SK-N-SH treated with all-trans-retinoic acid at 6 μM for 48 hours (cell line): Measurements from ENCODE around the gene ETNPPL.

Source experiments
- ATAC-seq: fragments of 200-7000 bp; cut with Tn5 transposase; 3 replicates; pipeline ENCODE4 v1.9.1; 2020; ENCODE audit warnings: mild to moderate bottlenecking, moderate library complexity
- ARNTL ChIP-seq: fragments of 450-650 bp; formaldehyde crosslinking; IDR thresholded peaks from 2 replicates; pipeline ENCODE4 v1.5.0; 2020; ENCODE audit warnings: low read depth, mild to moderate bottlenecking, moderate library complexity, borderline replicate concordance
- BACH2 ChIP-seq: fragments of 250-450 bp; sonication (Bioruptor Pico); IDR thresholded peaks from 2 replicates; pipeline ENCODE4 v1.9.0; 2021; ENCODE audit warnings: mild to moderate bottlenecking, borderline replicate concordance
- CSDC2 ChIP-seq: fragments of 250-450 bp; sonication (Bioruptor Pico); IDR thresholded peaks from 2 replicates; pipeline ENCODE4 v1.5.0; 2020; ENCODE audit warnings: mild to moderate bottlenecking, moderate library complexity
- CSRNP3 ChIP-seq: fragments of 250-450 bp; sonication (Bioruptor Pico); IDR thresholded peaks from 2 replicates; pipeline ENCODE4 v1.5.1; 2021; ENCODE audit warnings: mild to moderate bottlenecking, moderate library complexity
- ESRRG ChIP-seq: fragments of 250-450 bp; sonication (Bioruptor Pico); IDR thresholded peaks from 2 replicates; pipeline ENCODE4 v1.6.1; 2021; ENCODE audit warnings: mild to moderate bottlenecking
- GLIS3 ChIP-seq: fragments of 250-450 bp; sonication (Bioruptor Pico); IDR thresholded peaks from 2 replicates; pipeline ENCODE4 v1.5.0; 2020; ENCODE audit warnings: mild to moderate bottlenecking, moderate library complexity
- ISL1 ChIP-seq: fragments of 250-450 bp; sonication (Bioruptor Pico); IDR thresholded peaks from 2 replicates; pipeline ENCODE4 v2.1.2; 2022; ENCODE audit warnings: mild to moderate bottlenecking, moderate library complexity
- OSR1 ChIP-seq: fragments of 250-450 bp; sonication (Bioruptor Pico); IDR thresholded peaks from 2 replicates; pipeline ENCODE4 v1.8.0; 2022; ENCODE audit warnings: moderate library complexity, mild to moderate bottlenecking, inconsistent platforms
- PPARA ChIP-seq: fragments of 250-450 bp; sonication (Bioruptor Pico); IDR thresholded peaks from 2 replicates; pipeline ENCODE4 v1.5.0; 2020; ENCODE audit warnings: mild to moderate bottlenecking, borderline replicate concordance
- RARB ChIP-seq: fragments of 250-450 bp; sonication (Bioruptor Pico); IDR thresholded peaks from 2 replicates; pipeline ENCODE4 v1.8.0; 2021; ENCODE audit warnings: mild to moderate bottlenecking, moderate library complexity
- SNAI2 ChIP-seq: fragments of 250-450 bp; sonication (Bioruptor Pico); IDR thresholded peaks from 2 replicates; pipeline ENCODE4 v1.5.0; 2020; ENCODE audit warnings: mild to moderate bottlenecking, moderate library complexity
- TCF4 ChIP-seq: fragments of 250-450 bp; sonication (Bioruptor Pico); IDR thresholded peaks from 2 replicates; pipeline ENCODE4 v1.8.0; 2021; ENCODE audit warnings: mild to moderate bottlenecking, moderate library complexity, borderline replicate concordance
- TOX ChIP-seq: fragments of 250-450 bp; sonication (Bioruptor Pico); IDR thresholded peaks from 2 replicates; pipeline ENCODE4 v1.8.0; 2021; ENCODE audit warnings: mild to moderate bottlenecking, moderate library complexity, borderline replicate concordance
- ZC3H10 ChIP-seq: fragments of 250-450 bp; sonication (Bioruptor Pico); IDR thresholded peaks from 2 replicates; pipeline ENCODE4 v1.5.1; 2021; ENCODE audit warnings: mild to moderate bottlenecking, moderate library complexity
- ZFP3 ChIP-seq: fragments of 250-450 bp; sonication (Bioruptor Pico); IDR thresholded peaks from 2 replicates; pipeline ENCODE4 v1.5.0; 2020; ENCODE audit warnings: mild to moderate bottlenecking, moderate library complexity
- ZFP30 ChIP-seq: fragments of 450-650 bp; formaldehyde crosslinking; IDR thresholded peaks from 2 replicates; pipeline ENCODE4 v1.5.0; 2022; ENCODE audit warnings: mild to moderate bottlenecking, moderate library complexity
- ZNF565 ChIP-seq: fragments of 450-650 bp; formaldehyde crosslinking; conservative IDR thresholded peaks from 2 replicates; pipeline ENCODE4 v1.5.0; 2020; ENCODE audit warnings: low read depth, mild to moderate bottlenecking, moderate library complexity
- ZNF70 ChIP-seq: fragments of 450-650 bp; formaldehyde crosslinking; IDR thresholded peaks from 2 replicates; pipeline ENCODE4 v1.5.0; 2020; ENCODE audit warnings: mild to moderate bottlenecking, moderate library complexity
- ZNF8 ChIP-seq: fragments of 450-650 bp; formaldehyde crosslinking; IDR thresholded peaks from 2 replicates; pipeline ENCODE4 v1.5.0; 2020; ENCODE audit warnings: mild to moderate bottlenecking, moderate library complexity
- TF ChIP-seq, protein P1 (sequence below): fragments of 250-450 bp; sonication (Bioruptor Pico); IDR thresholded peaks from 2 replicates; pipeline ENCODE4 v1.8.0; 2020; ENCODE audit warnings: mild to moderate bottlenecking, moderate library complexity, borderline replicate concordance
- TF ChIP-seq, protein P2 (sequence below): fragments of 250-450 bp; sonication (Bioruptor Pico); IDR thresholded peaks from 2 replicates; pipeline ENCODE4 v1.5.0; 2020; ENCODE audit warnings: mild to moderate bottlenecking, moderate library complexity
- TF ChIP-seq, protein P3 (sequence below): fragments of 250-450 bp; sonication (Bioruptor Pico); IDR thresholded peaks from 2 replicates; pipeline ENCODE4 v1.5.1; 2020; ENCODE audit warnings: low read depth, mild to moderate bottlenecking, moderate library complexity

Gene ETNPPL

GRCh38 chr4:108703370-108703769 lies 59.5 kb downstream of the ETNPPL start:
- ATAC-seq: no peak
- TF ChIP-seq PPARA: no peak
- TF ChIP-seq SNAI2 (CRISPR knock-in tag): no peak
- no peak for TF ChIP-seq OSR1 (CRISPR knock-in tag)
- no peak for TF ChIP-seq RARB
- TF ChIP-seq ZNF565 (CRISPR knock-in tag): no peak
- no peak for TF ChIP-seq ZNF8 (CRISPR knock-in tag)
- TF ChIP-seq ZFP30 (CRISPR knock-in tag): no peak
- TF ChIP-seq ZC3H10 (CRISPR knock-in tag): no peak
- no peak for TF ChIP-seq CSRNP3 (CRISPR knock-in tag)
- TF ChIP-seq, all 23 proteins: peak for 0

DNA sequence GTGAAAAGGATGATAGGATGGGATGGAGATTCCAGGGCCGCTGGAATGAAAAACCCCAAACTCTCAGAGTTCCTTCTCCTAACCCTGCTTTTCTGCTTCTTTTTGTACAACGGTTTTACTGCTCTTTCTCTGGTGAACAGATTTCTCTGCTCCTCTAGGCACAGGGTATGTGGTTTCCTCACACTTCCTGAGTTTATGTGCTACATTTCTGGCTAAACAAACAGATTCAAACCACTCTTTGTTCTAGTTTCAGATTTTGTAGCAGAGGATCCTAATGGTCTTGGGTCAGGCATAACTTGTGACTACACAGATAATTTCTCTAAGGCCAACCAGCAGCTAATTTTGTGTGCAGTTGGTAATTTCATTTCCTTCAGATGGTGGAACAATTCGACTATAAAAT lies 59.9 kb downstream of the ETNPPL start:
- ATAC-seq: no peak
- no peak for TF ChIP-seq BACH2 (CRISPR knock-in tag)
- TF ChIP-seq ISL1 (CRISPR knock-in tag): no peak
- TF ChIP-seq ZFP30 (CRISPR knock-in tag): no peak
- TF ChIP-seq CSRNP3 (CRISPR knock-in tag): no peak
- no peak for TF ChIP-seq ARNTL (CRISPR knock-in tag)
- TF ChIP-seq ESRRG (CRISPR knock-in tag): no peak
- TF ChIP-seq OSR1 (CRISPR knock-in tag): no peak
- TF ChIP-seq, protein P1, sequence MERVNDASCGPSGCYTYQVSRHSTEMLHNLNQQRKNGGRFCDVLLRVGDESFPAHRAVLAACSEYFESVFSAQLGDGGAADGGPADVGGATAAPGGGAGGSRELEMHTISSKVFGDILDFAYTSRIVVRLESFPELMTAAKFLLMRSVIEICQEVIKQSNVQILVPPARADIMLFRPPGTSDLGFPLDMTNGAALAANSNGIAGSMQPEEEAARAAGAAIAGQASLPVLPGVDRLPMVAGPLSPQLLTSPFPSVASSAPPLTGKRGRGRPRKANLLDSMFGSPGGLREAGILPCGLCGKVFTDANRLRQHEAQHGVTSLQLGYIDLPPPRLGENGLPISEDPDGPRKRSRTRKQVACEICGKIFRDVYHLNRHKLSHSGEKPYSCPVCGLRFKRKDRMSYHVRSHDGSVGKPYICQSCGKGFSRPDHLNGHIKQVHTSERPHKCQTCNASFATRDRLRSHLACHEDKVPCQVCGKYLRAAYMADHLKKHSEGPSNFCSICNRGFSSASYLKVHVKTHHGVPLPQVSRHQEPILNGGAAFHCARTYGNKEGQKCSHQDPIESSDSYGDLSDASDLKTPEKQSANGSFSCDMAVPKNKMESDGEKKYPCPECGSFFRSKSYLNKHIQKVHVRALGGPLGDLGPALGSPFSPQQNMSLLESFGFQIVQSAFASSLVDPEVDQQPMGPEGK (CRISPR knock-in tag): no peak
- no peak for TF ChIP-seq ZNF70 (CRISPR knock-in tag)
- TF ChIP-seq, all 23 proteins: peak for 0

GRCh38 chr4:108700081-108700757 lies 62.6 kb downstream of the ETNPPL start:
- peak; percentile 83 for TF ChIP-seq TCF4 (CRISPR knock-in tag)
- no peak for TF ChIP-seq OSR1 (CRISPR knock-in tag)
- TF ChIP-seq CSDC2 (CRISPR knock-in tag): no peak
- TF ChIP-seq BACH2 (CRISPR knock-in tag): no peak
- peak; percentile 64 for TF ChIP-seq TOX (CRISPR knock-in tag)
- TF ChIP-seq, protein P2, sequence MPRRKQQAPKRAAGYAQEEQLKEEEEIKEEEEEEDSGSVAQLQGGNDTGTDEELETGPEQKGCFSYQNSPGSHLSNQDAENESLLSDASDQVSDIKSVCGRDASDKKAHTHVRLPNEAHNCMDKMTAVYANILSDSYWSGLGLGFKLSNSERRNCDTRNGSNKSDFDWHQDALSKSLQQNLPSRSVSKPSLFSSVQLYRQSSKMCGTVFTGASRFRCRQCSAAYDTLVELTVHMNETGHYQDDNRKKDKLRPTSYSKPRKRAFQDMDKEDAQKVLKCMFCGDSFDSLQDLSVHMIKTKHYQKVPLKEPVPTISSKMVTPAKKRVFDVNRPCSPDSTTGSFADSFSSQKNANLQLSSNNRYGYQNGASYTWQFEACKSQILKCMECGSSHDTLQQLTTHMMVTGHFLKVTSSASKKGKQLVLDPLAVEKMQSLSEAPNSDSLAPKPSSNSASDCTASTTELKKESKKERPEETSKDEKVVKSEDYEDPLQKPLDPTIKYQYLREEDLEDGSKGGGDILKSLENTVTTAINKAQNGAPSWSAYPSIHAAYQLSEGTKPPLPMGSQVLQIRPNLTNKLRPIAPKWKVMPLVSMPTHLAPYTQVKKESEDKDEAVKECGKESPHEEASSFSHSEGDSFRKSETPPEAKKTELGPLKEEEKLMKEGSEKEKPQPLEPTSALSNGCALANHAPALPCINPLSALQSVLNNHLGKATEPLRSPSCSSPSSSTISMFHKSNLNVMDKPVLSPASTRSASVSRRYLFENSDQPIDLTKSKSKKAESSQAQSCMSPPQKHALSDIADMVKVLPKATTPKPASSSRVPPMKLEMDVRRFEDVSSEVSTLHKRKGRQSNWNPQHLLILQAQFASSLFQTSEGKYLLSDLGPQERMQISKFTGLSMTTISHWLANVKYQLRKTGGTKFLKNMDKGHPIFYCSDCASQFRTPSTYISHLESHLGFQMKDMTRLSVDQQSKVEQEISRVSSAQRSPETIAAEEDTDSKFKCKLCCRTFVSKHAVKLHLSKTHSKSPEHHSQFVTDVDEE: no peak
- TF ChIP-seq ZC3H10 (CRISPR knock-in tag): peak; percentile 60; the same call in 1 of the 2 replicates
- TF ChIP-seq, protein P3, sequence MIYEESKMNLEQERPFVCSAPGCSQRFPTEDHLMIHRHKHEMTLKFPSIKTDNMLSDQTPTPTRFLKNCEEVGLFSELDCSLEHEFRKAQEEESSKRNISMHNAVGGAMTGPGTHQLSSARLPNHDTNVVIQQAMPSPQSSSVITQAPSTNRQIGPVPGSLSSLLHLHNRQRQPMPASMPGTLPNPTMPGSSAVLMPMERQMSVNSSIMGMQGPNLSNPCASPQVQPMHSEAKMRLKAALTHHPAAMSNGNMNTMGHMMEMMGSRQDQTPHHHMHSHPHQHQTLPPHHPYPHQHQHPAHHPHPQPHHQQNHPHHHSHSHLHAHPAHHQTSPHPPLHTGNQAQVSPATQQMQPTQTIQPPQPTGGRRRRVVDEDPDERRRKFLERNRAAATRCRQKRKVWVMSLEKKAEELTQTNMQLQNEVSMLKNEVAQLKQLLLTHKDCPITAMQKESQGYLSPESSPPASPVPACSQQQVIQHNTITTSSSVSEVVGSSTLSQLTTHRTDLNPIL (CRISPR knock-in tag): no peak
- TF ChIP-seq ZNF565 (CRISPR knock-in tag): no peak
- no peak for TF ChIP-seq SNAI2 (CRISPR knock-in tag)
- no peak for TF ChIP-seq RARB
- TF ChIP-seq GLIS3: no peak; the same call in 1 of the 2 replicates
- no peak for TF ChIP-seq ZFP3 (CRISPR knock-in tag)
- 0 out of 2 replicates have a peak, but pooled peaks have one; percentile 39 for TF ChIP-seq ZNF8 (CRISPR knock-in tag)
- TF ChIP-seq ARNTL (CRISPR knock-in tag): no peak
- TF ChIP-seq ISL1 (CRISPR knock-in tag): peak; percentile 96
- peak; percentile 65; the same call in 1 of the 2 replicates for TF ChIP-seq CSRNP3 (CRISPR knock-in tag)
- TF ChIP-seq, protein P1 (CRISPR knock-in tag): peak; percentile 85; the same call in 1 of the 2 replicates
- ATAC-seq: peak; percentile 91
